GM12873 (cell line): ENCODE results near the gene NAA25.

Experiments
- TF ChIP-seq, protein P1 (sequence below): IDR thresholded peaks from 2 replicates; pipeline ENCODE4 v1.5.1; 2012; ENCODE audit warnings: low read depth, mild to moderate bottlenecking, moderate library complexity, low read length, control low read depth; ENCODE audit not compliant: insufficient read depth; ENCODE audit errors: missing control alignments

NAA25 gene

DNA sequence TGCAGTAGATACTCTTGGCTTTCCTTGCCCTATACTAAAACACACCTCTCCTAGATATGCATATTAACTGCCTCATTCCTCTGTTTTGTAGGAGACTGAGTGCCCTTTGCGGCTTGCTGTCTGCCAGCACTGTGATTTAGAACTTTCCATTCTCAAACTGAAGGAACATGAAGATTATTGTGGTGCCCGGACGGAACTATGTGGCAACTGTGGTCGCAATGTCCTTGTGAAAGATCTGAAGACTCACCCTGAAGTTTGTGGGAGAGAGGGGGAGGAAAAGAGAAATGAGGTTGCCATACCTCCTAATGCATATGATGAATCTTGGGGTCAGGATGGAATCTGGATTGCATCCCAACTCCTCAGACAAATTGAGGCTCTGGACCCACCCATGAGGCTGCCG lies 32.1 kb upstream of the NAA25 start:
- TF ChIP-seq, protein P1, sequence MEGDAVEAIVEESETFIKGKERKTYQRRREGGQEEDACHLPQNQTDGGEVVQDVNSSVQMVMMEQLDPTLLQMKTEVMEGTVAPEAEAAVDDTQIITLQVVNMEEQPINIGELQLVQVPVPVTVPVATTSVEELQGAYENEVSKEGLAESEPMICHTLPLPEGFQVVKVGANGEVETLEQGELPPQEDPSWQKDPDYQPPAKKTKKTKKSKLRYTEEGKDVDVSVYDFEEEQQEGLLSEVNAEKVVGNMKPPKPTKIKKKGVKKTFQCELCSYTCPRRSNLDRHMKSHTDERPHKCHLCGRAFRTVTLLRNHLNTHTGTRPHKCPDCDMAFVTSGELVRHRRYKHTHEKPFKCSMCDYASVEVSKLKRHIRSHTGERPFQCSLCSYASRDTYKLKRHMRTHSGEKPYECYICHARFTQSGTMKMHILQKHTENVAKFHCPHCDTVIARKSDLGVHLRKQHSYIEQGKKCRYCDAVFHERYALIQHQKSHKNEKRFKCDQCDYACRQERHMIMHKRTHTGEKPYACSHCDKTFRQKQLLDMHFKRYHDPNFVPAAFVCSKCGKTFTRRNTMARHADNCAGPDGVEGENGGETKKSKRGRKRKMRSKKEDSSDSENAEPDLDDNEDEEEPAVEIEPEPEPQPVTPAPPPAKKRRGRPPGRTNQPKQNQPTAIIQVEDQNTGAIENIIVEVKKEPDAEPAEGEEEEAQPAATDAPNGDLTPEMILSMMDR: no peak

DNA sequence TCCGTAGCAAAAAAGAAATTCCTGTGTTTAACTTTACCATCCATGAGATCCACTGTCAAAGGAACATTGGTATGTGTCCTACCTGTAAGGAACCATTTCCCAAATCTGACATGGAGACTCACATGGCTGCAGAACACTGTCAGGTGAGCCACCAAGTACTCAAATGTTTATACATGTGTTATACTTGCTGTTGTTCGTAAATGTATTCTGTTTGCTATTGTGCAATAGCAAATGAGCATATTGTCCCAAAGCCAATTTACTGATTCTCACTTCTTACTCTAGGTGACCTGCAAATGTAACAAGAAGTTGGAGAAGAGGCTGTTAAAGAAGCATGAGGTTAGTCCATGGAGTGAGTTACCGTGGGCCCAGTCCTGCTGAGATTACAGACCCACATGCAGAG lies 26.1 kb upstream of the NAA25 start:
- TF ChIP-seq, protein P1: no peak

DNA sequence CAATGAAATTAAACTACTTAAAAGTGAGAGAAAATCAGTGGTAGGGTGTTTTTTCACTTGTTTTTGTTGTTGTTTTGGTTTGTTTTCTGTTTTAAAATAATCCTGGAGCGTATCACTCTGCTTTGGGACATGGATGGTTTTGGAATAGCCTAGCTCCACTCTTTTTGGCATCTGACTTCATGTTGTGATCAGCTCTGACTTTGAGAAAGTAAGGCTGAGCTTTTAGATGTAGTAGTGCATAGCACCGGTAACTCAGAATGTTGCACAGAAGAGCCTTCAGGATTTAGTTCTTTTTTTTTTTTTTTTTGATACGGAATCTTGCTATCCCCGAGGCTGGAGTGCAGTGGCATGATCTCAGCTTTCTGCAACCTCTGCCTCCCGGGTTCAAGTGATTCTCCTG lies 24.8 kb upstream of the NAA25 start:
- TF ChIP-seq, protein P1: no peak

DNA sequence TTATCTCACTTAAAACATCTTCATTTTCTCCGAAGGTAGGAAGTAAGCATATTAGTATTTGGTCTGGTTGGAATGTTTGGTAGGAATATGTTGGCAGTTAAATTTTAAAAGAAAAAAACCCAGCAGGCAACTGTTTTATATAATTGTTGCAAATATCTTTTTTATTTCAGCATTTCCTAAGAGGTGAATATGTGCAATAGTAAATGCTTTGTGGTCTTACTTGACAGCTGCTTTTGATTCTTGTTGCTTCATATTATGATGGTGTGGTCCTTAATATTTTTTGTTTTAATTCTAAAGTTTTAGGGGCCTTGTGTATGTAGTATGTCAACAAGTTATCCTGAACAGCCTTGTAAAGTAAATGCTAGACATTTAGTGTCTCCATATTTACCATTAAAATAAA lies 23.1 kb upstream of the NAA25 start:
- TF ChIP-seq, protein P1: no peak

DNA sequence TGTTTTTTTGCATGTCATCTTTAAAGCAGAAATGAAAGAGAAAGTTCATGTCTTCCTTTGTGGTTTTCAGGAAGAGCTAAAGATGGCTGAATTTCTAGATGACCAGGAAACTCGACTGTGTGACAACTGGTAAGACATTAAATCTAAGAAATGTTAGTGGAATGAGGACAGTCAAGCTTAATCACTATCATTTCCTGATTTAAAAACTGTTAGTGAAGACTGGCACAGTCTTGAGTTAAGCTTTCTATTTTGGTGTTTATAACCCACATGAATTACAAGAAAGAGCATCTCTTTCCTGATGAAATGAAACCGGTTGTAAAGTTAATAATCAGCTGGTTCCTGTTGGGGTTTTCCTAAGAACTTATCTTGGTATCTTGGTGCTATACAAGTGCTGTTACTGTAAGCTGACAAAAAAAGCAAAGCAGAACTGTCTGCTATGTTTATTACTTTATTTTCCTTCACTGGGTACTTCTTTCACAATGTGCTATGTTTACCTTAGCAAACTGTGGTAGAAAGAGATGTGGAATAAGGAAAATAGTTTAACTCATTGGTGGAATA lies 21.9 kb upstream of the NAA25 start:
- TF ChIP-seq, protein P1: no peak

DNA sequence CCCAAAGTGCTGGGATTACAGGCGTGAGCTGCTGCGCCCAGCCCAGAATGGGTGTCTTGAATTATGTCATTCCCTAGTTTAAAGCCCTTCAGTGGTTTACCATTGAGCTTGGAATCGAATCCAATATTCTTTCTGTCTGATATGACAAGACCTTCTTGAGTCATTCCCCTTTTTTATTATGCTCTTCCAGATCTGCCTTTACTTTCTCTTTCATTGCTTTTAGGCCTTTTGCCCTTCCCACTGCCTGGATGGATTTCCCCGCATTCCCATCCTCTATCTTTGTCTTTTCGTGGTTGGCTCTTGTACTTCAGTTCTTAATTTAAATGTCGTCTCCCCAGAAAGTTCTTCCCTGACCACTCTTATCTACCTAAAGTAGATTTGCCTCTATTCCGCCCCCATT lies 18.3 kb upstream of the NAA25 start:
- TF ChIP-seq, protein P1: no peak

DNA sequence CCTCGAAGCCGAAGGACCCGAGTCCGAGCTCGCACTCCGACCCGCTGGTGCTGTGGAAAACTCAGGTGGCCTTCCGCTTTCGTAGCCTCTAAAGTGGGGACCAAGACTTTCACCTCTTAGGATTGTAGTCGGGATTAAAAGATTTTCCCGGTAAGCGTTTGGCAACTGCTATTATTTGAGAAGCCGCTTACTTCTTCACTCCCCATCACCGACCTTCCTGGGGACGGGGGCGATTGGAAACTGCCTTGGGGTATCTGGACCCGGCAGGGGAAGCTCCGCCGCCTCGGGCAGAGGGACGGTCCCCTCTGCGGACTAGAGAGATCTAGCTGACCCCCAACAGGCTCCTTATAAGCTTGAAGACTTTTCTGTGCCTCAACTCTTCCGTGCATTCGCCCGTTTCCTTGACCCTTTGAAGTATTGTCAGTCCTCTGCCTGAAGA lies 17.4 kb upstream of the NAA25 start:
- TF ChIP-seq, protein P1: no peak
